T-cell (primary cell): ENCODE data around the gene OR2Y1. TPM values are rescaled to one million over a fixed set of nuclear protein-coding genes. Genes with fewer than 3 reads are reported as not detected.

Experiments used
- ATAC-seq, 4 experiments: fragments of 200-7000 bp in 3 of 4; fragments of 150-1000 bp in 1 of 4; cut with Tn5 transposase; replicated peaks in 1 of 4; 1 replicate in 3 of 4; 2 replicates in 1 of 4; pipeline ENCODE4 v1.10.0; 2021; ENCODE audit warnings: moderate library complexity in 3 of 4, mild to moderate bottlenecking in 2 of 4, moderate number of reproducible peaks in 1 of 4
- CTCF ChIA-PET, 2 donors: fragments of 300-600 bp; sonication (Branson Sonifier 250); formaldehyde crosslinking; loops; one replicate each; lab custom pipeline; 2022; ENCODE audit warnings: antibody characterized with exemption in 2 of 2; lab: Charles Lee
- POLR2A ChIA-PET, 2 donors: fragments of 300-600 bp; sonication (Branson Sonifier 250); formaldehyde crosslinking; loops; one replicate each; lab custom pipeline; 2022; ENCODE audit warnings: antibody characterized with exemption in 2 of 2; lab: Charles Lee
- DNase-seq, 35 experiments: peaks; one replicate each; pipeline versions ENCODE4 v3.0.0 to v3.0.0-alpha.2; 2013 to 2023
- H3K27ac ChIP-seq: one replicate; pipeline ENCODE4 v1.5.1; 2013; ENCODE audit warnings: low read length
- H3K27me3 ChIP-seq, 2 experiments: replicated peaks in 1 of 2; 1 replicate in 1 of 2; 2 replicates in 1 of 2; pipeline versions ENCODE4 v1.6.1 to v1.7.0; 2013; ENCODE audit warnings: low read length in 1 of 2, mixed read lengths in 1 of 2; ENCODE audit not compliant: control insufficient read depth in 2 of 2, insufficient read depth in 2 of 2; ENCODE audit errors: extremely low read depth in 1 of 2
- H3K36me3 ChIP-seq, 2 donors: 1 replicate in 1 of 2; 2 replicates in 1 of 2; pipeline versions ENCODE4 v1.6.1 to v1.7.0; 2013; ENCODE audit warnings: low read length in 1 of 2; ENCODE audit not compliant: control insufficient read depth in 2 of 2, insufficient read depth in 1 of 2; ENCODE audit errors: extremely low read depth in 1 of 2
- H3K4me1 ChIP-seq, 2 experiments: 1 replicate in 1 of 2; 2 replicates in 1 of 2; pipeline versions ENCODE4 v1.6.1 to v1.7.0; 2013; ENCODE audit warnings: low read length in 2 of 2, mixed read lengths in 1 of 2; ENCODE audit not compliant: insufficient read depth in 2 of 2, control insufficient read depth in 1 of 2; ENCODE audit errors: extremely low read depth in 1 of 2
- H3K4me3 ChIP-seq, 2 donors: 1 replicate in 1 of 2; 2 replicates in 1 of 2; pipeline versions ENCODE4 v1.5.1 to v1.7.0; 2013; ENCODE audit warnings: mild to moderate bottlenecking in 2 of 2, low read length in 1 of 2, moderate library complexity in 1 of 2; ENCODE audit not compliant: control insufficient read depth in 1 of 2; ENCODE audit errors: extremely low read depth in 1 of 2
- H3K9me3 ChIP-seq: 2 replicates; pipeline ENCODE4 v1.7.0; 2013
- H3K27ac Mint-ChIP-seq, 2 donors: one replicate each; pipeline ENCODE4 v1.8.0; 2020 to 2021; ENCODE audit warnings: mild to moderate bottlenecking in 2 of 2, mixed read lengths in 2 of 2
- H3K27me3 Mint-ChIP-seq, 2 donors: one replicate each; pipeline ENCODE4 v1.8.0; 2021 to 2022; ENCODE audit warnings: mixed read lengths in 2 of 2
- H3K36me3 Mint-ChIP-seq: one replicate; pipeline ENCODE4 v1.8.0; 2021; ENCODE audit warnings: mixed read lengths
- H3K4me1 Mint-ChIP-seq, 3 donors: one replicate each; pipeline ENCODE4 v1.8.0; 2020 to 2022; ENCODE audit warnings: mixed read lengths in 3 of 3, mild to moderate bottlenecking in 1 of 3
- H3K4me3 Mint-ChIP-seq, 3 donors: one replicate each; pipeline ENCODE4 v1.8.0; 2020 to 2022; ENCODE audit warnings: mild to moderate bottlenecking in 3 of 3, mixed read lengths in 3 of 3, moderate library complexity in 3 of 3
- H3K9me3 Mint-ChIP-seq, 3 donors: one replicate each; pipeline ENCODE4 v1.8.0; 2020 to 2022; ENCODE audit warnings: mixed read lengths in 3 of 3
- WGBS: methylation state at CpG from one replicate; pipeline ENCODE4 v1.1.5; 2013; ENCODE audit warnings: missing lambda C conversion rate; ENCODE audit not compliant: insufficient coverage; 5-methylcytosine and 5-hydroxymethylcytosine counted together
- total RNA-seq, 35 experiments: library from RNA in 6 of 35; stranded (reverse) in 6 of 35; fragments of 120-200 nt in 1 of 35; gene quantifications; one replicate each; pipeline versions ENCODE4 v1.2.1 to v1.2.4 and lab custom pipeline; 2013 to 2026

The OR2Y1 gene
- total RNA-seq, 5 donors from 2014 or later (not counting 1 experiment from before 2014, with no cell fraction given) = not detected

DNA sequence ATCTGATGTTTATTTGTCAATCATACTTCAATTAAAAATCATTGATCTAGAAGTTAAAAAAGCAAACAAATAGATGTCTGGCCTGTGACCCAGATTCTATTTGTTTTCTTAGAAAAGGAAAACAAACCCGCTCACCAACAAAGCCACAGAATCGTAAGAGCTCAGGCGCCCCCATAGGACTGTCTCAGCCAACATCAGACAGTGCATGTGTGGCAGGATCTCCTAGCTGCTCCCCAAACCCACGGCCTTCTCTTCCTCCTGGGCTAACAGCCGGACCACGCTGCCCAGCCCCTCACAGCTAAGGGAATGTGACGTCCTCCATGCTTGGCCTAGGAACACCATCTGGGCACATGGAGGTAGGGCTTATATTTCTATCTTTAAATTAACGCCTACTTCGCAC, 19.4 kb downstream of the OR2Y1 start:
- Histone ChIP-seq H3K36me3 (no peaks in the 10 kb centered on the region), H3K27ac (no peak overlapping the region), H3K27me3 (peaks cover 0 to 5% of the 10 kb centered on the region in 2 experiments), H3K4me1 (peaks cover 4 to 7% of the 10 kb centered on the region in 2 experiments), H3K9me3 (no peaks in the 10 kb centered on the region), H3K4me3 (no peak overlapping the region)
- ChIA-PET POLR2A (no interaction called here), CTCF (interaction anchor here in 1 of 2 donors (1.0 kb wide), 1 partner anchor 26 kb away, joined by 3 read pairs; no protein-coding TSS in a partner anchor)
- H3K27me3 Mint-ChIP-seq = peaks cover 8 to 20% of the 10 kb centered on the region in 2 donors
- H3K4me3 Mint-ChIP-seq = no peak overlapping the region
- DNase-seq (peak in 3 of 35 experiments; percentile 3 to 17 (median 14)), ATAC-seq (peak in 1 of 4 experiments; percentile 50)
- no peaks in the 10 kb centered on the region for H3K36me3 Mint-ChIP-seq
- WGBS = 80% methylated on average over 3 of the region's 9 CpGs
- H3K4me1 Mint-ChIP-seq = peaks cover 15 to 21% (median 19%) of the 10 kb centered on the region in 3 donors
- no peak overlapping the region for H3K27ac Mint-ChIP-seq
- H3K9me3 Mint-ChIP-seq = no peaks in the 10 kb centered on the region

DNA sequence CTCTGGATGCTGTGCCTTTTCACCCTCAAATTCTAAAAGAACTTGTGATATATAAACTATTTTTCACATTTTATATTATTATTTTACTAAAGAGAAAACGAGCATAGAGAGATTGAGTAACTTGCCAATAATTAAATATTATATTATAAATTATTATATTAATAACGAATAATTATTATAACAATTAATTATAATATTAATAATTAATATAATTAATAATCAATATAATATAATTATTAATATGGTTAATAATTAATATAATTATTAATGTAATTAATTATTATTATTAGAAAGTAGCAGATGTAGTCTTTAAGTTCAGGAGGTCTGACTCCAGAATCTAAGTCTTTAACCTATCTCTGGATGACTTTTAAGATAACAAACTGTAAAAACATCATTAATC, 20.1 kb downstream of the OR2Y1 start:
- no peak overlapping the region for H3K4me3 Mint-ChIP-seq

DNA sequence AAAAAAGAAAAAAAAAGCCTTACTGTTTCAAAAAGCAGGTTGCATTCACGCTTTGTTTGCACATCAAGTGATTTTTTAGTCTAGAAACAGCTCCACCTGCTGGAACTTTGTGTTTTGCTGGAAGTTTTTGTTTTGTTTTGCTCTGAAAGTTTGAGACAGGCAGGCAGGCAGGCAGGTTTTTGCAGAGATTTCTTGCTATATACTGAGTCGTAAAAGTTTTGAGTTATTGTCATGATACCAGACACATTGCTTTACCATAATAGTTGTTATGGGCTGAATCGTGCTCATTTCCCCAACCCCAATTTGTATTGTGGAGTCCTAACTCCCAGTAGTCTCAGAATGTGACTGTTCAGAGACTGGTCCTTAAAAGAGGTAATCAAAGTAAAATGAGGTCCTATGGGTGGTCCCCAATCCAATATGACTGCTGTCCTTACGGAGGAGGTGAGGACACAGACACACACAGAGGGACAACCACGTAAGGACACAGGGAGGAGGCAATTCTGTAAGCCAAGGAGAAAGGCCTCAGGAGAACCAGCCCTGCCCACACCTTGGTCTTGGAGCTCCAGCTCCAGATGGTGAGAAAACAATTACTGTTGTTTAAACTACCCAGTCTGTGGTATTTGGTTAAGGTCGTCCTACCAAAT, 20.9 kb downstream of the OR2Y1 start:
- WGBS = 40% methylated on average over 1 of the region's 6 CpGs
- H3K27me3 Mint-ChIP-seq = peaks cover 3 to 11% of the 10 kb centered on the region in 2 donors
- no peaks in the 10 kb centered on the region for H3K36me3 Mint-ChIP-seq
- H3K27me3 ChIP-seq = peaks cover 0 to 5% of the 10 kb centered on the region in 2 experiments
- ATAC-seq (peak in 1 of 4 experiments; percentile 40), DNase-seq (peak in 31 of 35 experiments; percentile 3 to 70 (median 32))
- H3K9me3 Mint-ChIP-seq = no peaks in the 10 kb centered on the region
- H3K27ac ChIP-seq = no peak overlapping the region
- H3K4me1 ChIP-seq = peaks cover 4 to 7% of the 10 kb centered on the region in 2 experiments
- H3K27ac Mint-ChIP-seq = peak overlapping the region in 1 of 2 donors; percentile 62
- ChIA-PET CTCF (interaction anchor here (0.6 to 1.4 kb wide), 11 partner anchors 23 to 346 kb away, joined by 3 to 7 read pairs (median 3); no protein-coding TSS in a partner anchor), POLR2A (interaction anchor here in 1 of 2 donors (0.6 to 0.7 kb wide), 2 partner anchors 70 to 248 kb away, joined by 3 read pairs; no protein-coding TSS in a partner anchor)
- peaks cover 15 to 16% (median 16%) of the 10 kb centered on the region in 3 donors for H3K4me1 Mint-ChIP-seq
- no peaks in the 10 kb centered on the region for H3K9me3 ChIP-seq
- no peak overlapping the region for H3K4me3 ChIP-seq
- no peak overlapping the region for H3K4me3 Mint-ChIP-seq
- no peaks in the 10 kb centered on the region for H3K36me3 ChIP-seq

More for the DNA sequence above, 20.1 kb downstream of the OR2Y1 start:
- H3K36me3 Mint-ChIP-seq = no peaks in the 10 kb centered on the region
- POLR2A ChIA-PET = no interaction called here
- no peaks in the 10 kb centered on the region for H3K9me3 Mint-ChIP-seq
- peaks cover 15 to 21% (median 19%) of the 10 kb centered on the region in 3 donors for H3K4me1 Mint-ChIP-seq
- Histone ChIP-seq H3K36me3 (no peaks in the 10 kb centered on the region), H3K4me3 (no peak overlapping the region), H3K4me1 (peaks cover 4 to 7% of the 10 kb centered on the region in 2 experiments), H3K9me3 (no peaks in the 10 kb centered on the region), H3K27me3 (peaks cover 0 to 5% of the 10 kb centered on the region in 2 experiments), H3K27ac (no peak overlapping the region)
- ATAC-seq (no peak), DNase-seq (no peak)
- no peak overlapping the region for H3K27ac Mint-ChIP-seq
- CTCF ChIA-PET = interaction anchor here in 1 of 2 donors (0.6 to 1.0 kb wide), 3 partner anchors 26 to 472 kb away, joined by 3 to 4 read pairs (median 3); no protein-coding TSS in a partner anchor
- WGBS = no CpG with 5 or more reads among the region's 2 CpGs
- H3K27me3 Mint-ChIP-seq = peaks cover 4 to 16% of the 10 kb centered on the region in 2 donors

DNA sequence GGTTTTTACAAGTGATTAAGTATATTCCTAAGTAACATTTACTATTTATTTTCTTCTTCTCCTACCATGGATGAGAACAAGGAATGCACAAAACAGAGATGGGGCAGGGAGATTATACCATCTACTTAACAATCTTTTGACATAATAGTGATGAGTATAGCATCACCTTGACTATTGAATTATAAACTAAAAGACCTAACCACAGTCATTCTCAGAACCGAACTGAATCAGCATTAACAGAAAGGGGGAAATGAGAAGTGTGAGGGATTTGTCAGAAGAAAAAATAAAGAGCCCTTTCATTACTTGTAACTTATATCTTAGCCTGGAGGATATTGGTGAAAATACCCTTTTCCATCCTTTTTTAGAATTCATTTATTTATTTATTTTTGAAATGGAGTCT, 21.9 kb downstream of the OR2Y1 start:
- no peaks in the 10 kb centered on the region for H3K36me3 ChIP-seq
- ATAC-seq (no peak), DNase-seq (no peak)
- Mint-ChIP-seq H3K9me3 (peaks cover 0 to 5% (median 4%) of the 10 kb centered on the region in 3 donors), H3K36me3 (no peaks in the 10 kb centered on the region), H3K4me3 (no peak overlapping the region), H3K4me1 (peaks cover 13 to 15% (median 14%) of the 10 kb centered on the region in 3 donors), H3K27ac (peak overlapping the region in 1 of 2 donors; percentile 29), H3K27me3 (peaks cover 3 to 6% of the 10 kb centered on the region in 2 donors)
- H3K4me3 ChIP-seq = no peak overlapping the region
- WGBS = no CpG with 5 or more reads among the region's 1 CpG
- CTCF ChIA-PET = interaction anchor here (0.5 to 1.4 kb wide), 9 partner anchors 33 to 147 kb away, joined by 3 to 7 read pairs (median 4); no protein-coding TSS in a partner anchor
- POLR2A ChIA-PET = no interaction called here
- no peak overlapping the region for H3K27ac ChIP-seq
- H3K9me3 ChIP-seq = no peaks in the 10 kb centered on the region
- H3K4me1 ChIP-seq = peaks cover 4 to 7% of the 10 kb centered on the region in 2 experiments
- H3K27me3 ChIP-seq = peaks cover 0 to 3% of the 10 kb centered on the region in 2 experiments

DNA sequence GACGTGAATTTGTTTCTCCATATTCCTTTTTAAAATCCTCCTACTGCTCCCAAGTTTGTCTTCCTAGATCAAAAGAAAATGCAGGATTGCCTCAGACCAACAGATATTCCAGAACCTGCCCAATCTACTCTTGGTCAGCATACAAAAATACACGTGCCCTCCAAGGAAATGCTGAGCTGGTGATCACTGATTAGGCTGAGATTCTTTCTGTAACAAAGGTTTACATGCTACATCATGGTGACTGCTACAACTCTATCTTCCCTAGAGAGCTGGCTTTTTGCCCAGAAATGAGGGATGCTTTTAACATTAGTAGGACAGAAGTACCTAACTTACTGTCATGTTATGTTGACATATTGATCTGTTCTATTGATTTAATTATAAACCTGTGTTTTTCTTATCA, 35.5 kb downstream of the OR2Y1 start:
- Histone ChIP-seq H3K27me3 (no peaks in the 10 kb centered on the region), H3K27ac (no peak overlapping the region), H3K4me3 (no peak overlapping the region), H3K9me3 (no peaks in the 10 kb centered on the region), H3K4me1 (no peaks in the 10 kb centered on the region), H3K36me3 (no peaks in the 10 kb centered on the region)
- DNase-seq (no peak), ATAC-seq (no peak)
- Mint-ChIP-seq H3K9me3 (peaks cover 0 to 11% (median 3%) of the 10 kb centered on the region in 3 donors), H3K27ac (no peak overlapping the region), H3K4me1 (peaks cover 0 to 6% (median 0%) of the 10 kb centered on the region in 3 donors), H3K36me3 (peaks cover 3% of the 10 kb centered on the region), H3K4me3 (no peak overlapping the region), H3K27me3 (peaks cover 0 to 2% of the 10 kb centered on the region in 2 donors)
- POLR2A ChIA-PET = no interaction called here
- WGBS = no CpG with 5 or more reads among the region's 2 CpGs
- CTCF ChIA-PET = no interaction called here

DNA sequence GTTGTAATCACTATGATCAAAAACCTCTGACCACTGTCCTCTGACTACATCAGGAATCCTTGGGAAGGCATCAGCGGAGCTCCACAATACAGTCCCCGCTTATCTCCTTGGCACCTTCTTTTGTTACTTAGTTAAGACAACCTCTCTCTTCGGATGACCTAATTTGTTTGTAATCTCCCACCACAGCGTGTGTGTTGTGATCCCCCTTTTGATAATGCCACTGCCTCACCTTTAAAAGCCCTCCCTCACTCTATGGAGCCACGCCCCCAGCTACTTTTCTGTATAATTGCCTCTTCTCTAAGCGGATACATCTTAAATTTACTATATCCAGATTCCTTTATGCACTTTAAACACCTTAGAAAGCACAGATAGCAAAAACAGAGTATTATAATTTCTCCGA, 35.9 kb downstream of the OR2Y1 start:
- Histone ChIP-seq H3K4me1 (no peaks in the 10 kb centered on the region), H3K9me3 (no peaks in the 10 kb centered on the region), H3K27me3 (no peaks in the 10 kb centered on the region), H3K27ac (no peak overlapping the region), H3K4me3 (no peak overlapping the region), H3K36me3 (no peaks in the 10 kb centered on the region)
- peaks cover 0 to 6% (median 0%) of the 10 kb centered on the region in 3 donors for H3K4me1 Mint-ChIP-seq
- peaks cover 3% of the 10 kb centered on the region for H3K36me3 Mint-ChIP-seq
- H3K4me3 Mint-ChIP-seq = no peak overlapping the region
- POLR2A ChIA-PET = no interaction called here
- peaks cover 0 to 2% of the 10 kb centered on the region in 2 donors for H3K27me3 Mint-ChIP-seq
- DNase-seq (no peak), ATAC-seq (no peak)
- WGBS = 75% methylated on average over 6 of the region's 7 CpGs
- CTCF ChIA-PET = no interaction called here
- no peak overlapping the region for H3K27ac Mint-ChIP-seq
- H3K9me3 Mint-ChIP-seq = peaks cover 0 to 14% (median 3%) of the 10 kb centered on the region in 3 donors
